D721Med (cell line): ENCODE measurements around the gene SOX1.

Experiments used
- DNase-seq: peaks from one replicate; pipeline ENCODE4 v3.0.0; 2011; ENCODE audit warnings: low spot score; ENCODE audit not compliant: insufficient read length
- FAIRE-seq: peaks from 2 replicates; lab custom pipeline; 2011; peaks lifted over from hg19 to GRCh38; lab: Jason Lieb, UNC
- CTCF ChIP-seq: IDR thresholded peaks from 2 replicates; pipeline ENCODE4 v1.5.1; 2012; ENCODE audit warnings: mild to moderate bottlenecking, control low read depth; ENCODE audit not compliant: insufficient read depth; ENCODE audit errors: missing control alignments

Gene SOX1

GRCh38 chr13:112105892-112106291 is 38.9 kb downstream of the SOX1 start:
- DNase-seq (no peak), FAIRE-seq (no peak)
- TF ChIP-seq CTCF: no peak

GRCh38 chr13:112106478-112107141 is 39.7 kb downstream of the SOX1 start:
- no peak for TF ChIP-seq CTCF
- no peak for DNase-seq
- FAIRE-seq: no peak

GRCh38 chr13:112107289-112107688 is 40.3 kb downstream of the SOX1 start:
- FAIRE-seq (no peak), DNase-seq (no peak)
- no peak for TF ChIP-seq CTCF

- no peak for TF ChIP-seq CTCF
- FAIRE-seq (no peak), DNase-seq (no peak)
Observed at GRCh38 chr13:112110479-112110878, 43.5 kb downstream of the SOX1 start.

GRCh38 chr13:112111239-112111857 is 44.4 kb downstream of the SOX1 start:
- DNase-seq: no peak

GRCh38 chr13:112112534-112113276 is 45.8 kb downstream of the SOX1 start:
- DNase-seq (no peak), FAIRE-seq (no peak)
- TF ChIP-seq CTCF: no peak

More at GRCh38 chr13:112111239-112111857, 44.4 kb downstream of the SOX1 start:
- TF ChIP-seq CTCF: no peak
- no peak for FAIRE-seq
